Activated gamma-delta T cell (primary cell): Measurements from ENCODE around the gene ZFHX3.
"Not testable (repeated sequence)": the region's sequence is repeated elsewhere in the genome, so short reads cannot be mapped to it uniquely, and the experiment has no call there.

Source experiments
- DNase-seq: peaks from one replicate; lab custom pipeline; 2025; lab: John Stamatoyannopoulos, UW

Gene ZFHX3

DNA sequence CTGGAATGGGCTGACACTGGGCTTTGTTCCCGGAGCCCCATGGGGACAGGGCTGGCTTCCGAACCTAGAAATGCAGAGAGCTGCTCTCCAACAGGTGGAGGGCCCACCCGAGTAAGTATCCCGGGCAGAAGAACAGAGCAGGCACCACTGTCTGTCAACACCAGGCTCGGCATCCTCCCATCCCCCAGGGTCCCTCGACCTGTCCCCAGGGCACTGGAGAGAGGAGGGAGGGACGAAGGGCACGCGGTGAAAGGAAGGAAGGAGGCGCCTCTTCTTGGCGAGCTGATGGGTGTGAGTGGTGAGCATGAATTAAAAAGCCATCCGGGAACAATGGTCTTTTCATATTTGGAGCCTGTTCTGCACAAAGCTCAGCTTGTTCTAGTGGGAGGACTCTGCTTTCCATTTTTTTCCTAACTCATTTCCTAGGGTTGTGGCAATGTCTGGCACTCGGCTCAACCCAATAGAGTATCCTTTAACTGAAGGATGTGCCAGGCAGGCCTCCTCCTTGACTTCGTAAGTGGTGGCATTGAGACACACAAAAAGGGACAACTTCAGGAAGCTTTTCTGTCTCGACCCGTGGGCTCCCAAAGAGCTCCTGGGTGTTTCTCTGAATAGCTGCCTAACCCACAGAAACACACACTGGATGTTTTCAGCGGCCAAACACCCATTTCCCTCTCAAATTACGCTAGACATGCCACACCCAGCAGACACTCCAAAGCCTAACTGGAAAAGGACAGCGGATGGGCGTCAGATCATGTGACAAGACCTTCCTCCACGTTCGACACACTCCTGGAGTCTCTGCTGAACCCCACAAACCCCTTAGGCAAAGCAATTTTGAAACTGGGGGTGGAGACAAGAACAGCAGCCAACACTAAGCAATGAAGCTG lies 47.7 kb downstream of the ZFHX3 start:
- DNase-seq: no peak

DNA sequence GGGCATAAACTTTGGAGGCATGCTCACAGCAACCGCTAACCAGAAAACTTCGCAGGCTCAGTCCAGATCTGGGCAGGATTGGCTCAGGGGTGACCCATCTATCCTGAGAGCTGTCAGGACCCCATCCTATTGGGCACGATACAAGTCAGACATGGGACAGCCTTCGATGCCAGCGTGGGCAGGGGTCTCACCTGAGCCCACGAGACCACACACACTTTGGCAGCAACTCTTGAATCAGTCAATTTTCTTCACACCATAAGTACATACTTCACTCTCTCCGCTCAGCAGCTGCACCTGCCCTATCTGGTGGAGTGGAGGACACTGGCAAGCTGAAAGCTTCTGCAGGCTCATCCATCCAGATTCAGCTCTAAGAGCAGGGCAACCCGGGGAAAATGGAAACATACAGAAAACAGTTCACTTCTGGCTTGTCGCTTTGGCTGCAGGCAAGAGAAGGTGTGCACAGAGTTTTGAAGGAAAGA lies 48.3 kb downstream of the ZFHX3 start:
- DNase-seq: no peak

DNA sequence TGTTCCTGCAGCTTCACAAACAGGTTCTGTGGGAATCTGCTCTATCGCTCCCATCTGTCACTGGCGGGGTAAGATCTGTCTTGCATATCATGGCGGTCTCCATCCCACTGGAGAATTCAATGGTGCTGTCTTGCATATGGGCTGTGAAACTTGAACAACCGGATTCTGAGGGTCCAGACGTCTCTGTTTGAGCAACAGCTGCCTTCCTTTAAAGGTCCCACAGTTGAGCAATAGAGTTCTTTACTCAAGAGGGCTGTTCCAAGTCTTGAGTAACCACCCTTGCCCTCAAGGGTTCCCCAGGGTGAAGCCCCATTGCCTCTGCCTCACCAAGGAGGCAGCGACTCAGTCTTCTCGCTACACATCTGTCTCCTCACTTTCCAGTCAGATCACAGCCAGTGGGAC lies 50.8 kb downstream of the ZFHX3 start:
- no peak for DNase-seq

DNA sequence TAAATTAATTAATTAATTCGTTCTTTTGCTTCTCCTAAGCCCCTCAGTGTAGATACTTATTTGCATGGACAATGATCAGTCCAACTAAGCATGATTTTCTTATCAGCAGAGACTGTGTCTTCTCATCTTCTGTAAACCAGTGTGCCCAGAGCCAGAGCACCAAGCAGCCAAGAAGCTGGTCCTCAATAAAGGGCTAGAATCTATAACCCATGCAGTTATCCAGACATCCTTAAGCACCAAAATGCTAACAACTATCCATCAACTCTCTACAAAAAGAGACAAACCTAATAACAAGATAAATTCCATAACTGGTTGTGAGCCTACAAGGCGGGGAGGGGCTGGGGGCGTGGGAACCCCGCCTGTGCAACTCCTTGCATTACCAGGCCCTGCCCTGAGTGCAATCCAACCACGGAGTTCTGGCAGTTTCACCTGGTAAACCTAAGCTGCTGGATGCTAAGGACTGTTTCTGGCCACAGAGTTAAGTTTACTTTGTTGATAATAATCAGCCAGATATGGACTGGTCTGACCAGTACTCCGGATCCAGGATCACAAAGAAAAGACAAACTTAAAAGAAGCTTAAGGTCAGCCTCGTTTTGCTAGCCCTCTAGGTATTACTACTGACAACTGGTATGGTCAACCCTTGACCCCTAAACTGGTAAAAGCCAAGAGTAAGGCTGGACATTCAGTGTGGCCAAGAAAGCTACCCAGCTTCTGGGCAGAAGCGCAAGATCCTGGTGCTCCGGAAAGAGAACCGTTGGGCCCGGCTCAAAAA lies 51.5 kb downstream of the ZFHX3 start:
- DNase-seq: no peak

DNA sequence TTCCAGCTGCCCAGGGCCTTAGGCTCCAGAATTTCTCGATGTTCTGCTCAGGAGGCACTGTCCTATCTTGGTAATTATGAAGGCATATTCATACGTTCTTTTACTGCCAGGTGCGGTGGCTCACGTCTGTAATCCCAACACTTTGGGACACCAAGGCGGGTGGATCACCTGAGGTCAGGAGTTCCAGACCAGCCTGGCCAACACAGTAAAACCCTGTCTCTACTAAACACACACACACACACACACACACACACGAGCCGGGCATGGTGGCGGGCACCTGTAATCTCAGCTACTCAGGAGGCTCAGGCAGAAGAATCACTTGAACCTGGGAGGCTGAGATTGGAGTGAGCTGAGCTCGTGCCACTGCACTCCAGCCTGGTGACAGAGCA lies 52.1 kb downstream of the ZFHX3 start:
- not testable (repeated sequence) for DNase-seq

DNA sequence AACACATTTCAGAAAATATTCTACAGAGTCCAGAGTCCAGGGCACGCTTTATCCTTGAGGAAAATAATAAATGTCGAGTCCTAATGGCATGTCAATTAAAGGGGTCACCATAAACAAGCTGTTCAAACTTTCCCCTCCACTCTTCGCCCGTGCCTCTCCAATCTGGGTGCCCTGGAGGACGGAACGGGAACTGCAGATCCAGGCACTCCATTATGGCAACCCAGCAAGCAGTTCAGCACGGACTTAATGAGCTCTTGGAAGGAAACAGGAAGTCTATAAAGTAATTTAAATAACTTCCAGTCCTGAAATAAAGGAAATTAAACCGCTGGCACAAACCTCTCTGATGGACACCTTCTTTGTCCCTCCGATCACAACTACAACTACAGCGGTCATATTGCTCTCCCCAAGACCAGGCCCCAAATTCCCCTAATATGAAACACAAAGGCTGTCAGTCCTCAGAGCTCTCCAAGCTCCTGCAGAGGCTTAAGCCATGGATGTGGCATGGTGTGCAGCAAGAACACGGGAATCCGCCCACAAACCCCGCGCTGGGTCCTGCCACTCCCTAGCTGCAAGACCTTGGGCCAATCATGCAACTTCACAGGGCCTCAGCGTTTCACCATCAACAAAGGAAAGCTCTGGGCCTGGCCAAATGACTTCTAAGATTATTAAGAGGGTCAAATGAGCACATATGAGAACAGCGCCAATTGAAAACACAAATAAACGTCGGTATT lies 52.6 kb downstream of the ZFHX3 start:
- DNase-seq: no peak

DNA sequence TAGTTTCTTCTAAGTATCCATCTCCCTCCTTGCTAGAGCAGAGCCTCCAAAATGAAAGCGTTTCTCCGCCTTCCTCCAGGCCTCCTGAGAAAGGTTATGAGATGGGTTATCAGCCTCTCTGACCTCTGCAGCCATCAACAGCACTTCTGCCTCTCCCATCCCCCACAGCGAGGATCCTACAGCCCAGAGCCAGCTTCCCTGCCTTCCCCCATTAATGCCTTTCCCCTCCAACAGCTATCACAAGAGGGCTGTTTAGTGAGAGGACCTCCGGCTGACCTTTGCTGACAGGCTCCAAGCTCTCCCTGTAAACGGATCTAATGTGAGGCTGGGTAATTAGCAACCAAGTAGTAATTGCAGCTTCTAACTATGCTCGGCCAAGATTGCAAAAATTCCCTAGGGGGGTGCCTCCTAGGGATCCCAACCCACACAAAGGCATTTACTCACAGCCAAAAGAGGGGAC lies 55.8 kb downstream of the ZFHX3 start:
- DNase-seq: no peak

DNA sequence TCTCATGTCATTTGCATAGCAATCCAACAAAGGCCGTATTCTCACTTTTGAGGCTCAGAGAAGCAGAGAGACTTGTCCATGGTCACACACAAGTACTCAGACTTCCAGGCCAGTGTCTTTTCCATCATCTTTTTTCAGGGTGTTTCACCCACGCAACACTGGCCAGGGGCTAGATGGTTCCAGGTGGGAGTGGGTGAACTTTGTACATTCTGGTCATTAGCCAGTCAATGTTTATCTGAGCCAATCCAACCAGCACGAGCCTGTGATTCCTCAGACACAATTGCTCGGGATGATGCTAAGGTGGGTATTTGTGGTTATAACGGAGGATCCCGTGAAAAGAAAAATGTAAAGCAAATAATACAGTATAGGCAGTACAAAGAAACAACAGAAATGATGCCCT lies 56.3 kb downstream of the ZFHX3 start:
- DNase-seq: no peak

DNA sequence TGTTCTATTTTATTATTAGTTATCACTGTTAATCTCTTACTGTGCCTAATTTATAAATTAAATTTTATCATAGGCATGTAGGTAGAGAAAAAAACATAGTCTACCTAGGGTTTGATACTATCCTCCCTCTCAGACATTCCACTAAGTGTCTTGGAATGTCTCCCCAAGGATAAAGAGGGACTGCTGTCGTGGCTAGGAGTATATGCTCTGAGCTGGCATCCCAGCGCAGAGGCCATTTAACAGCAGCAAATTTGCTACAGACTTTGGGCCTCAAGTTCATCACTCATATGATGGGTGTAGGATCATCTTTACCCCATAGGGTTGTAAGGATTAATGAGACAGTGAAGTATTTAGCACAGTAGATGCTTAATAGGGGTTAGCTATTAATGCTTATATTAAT lies 56.7 kb downstream of the ZFHX3 start:
- DNase-seq: no peak

DNA sequence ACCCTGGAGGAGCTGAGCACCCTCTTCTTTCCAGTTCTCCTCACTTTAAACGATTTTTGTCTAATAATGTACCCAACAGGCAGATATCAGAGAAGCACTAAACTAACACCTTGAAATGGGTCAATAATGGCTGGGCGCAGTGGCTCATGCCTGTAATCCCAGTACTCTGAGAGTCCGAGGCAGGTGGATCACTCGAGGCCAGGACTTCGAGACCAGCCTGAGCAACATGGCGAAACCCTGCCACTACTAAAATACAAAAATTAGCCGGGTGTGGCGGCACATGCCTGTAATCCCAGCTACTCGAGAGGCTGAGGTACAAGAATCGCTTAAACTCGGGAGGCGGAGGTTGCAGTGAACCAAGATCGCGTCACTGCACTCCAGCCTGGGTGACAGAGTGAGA lies 57.4 kb downstream of the ZFHX3 start:
- DNase-seq: no peak

DNA sequence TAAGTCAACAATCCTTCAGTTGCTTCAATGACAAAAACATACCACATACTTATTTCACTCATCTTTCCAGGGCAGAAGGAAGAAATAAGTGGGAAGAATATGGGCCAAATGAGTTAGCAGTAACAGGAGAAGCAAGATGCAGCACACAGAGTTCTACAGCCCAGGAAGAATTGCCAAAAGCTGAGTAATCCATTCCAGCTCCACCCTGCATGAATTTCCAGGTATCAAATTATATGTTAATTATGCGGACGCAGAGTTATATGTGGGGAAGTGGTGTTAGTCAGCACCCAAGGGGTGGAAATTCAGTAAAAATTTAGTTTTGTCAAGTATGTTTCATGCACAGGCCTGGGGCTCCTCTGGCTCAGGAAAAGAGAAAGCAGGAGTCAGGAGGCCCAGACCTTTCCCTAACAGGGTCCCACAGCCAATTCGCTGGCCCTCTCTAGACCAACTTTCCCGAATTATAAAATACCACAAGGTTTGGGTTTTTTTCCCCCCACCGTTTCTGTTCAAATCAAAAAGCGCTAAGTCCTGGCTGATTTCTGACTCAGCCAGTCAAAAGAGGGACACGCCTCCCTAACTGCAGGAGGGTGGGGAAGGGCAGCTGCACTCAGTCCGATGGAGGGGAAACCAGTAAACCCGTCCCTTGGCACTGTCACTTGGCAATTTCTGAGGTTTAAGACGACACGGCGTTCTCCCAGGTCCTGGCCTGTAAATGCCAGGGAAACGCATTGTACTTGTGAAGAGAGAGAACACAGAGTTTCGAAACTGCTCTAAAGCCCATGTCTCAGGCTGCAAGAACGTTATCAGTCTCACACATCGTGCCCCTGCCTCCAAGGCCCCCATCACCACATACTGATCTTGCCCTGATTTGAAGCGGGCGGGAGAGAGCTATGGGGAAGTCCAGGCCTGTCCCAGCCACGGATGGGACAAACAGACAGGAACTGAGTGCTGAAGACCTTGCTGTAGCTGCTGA lies 58.1 kb downstream of the ZFHX3 start:
- DNase-seq: no peak

DNA sequence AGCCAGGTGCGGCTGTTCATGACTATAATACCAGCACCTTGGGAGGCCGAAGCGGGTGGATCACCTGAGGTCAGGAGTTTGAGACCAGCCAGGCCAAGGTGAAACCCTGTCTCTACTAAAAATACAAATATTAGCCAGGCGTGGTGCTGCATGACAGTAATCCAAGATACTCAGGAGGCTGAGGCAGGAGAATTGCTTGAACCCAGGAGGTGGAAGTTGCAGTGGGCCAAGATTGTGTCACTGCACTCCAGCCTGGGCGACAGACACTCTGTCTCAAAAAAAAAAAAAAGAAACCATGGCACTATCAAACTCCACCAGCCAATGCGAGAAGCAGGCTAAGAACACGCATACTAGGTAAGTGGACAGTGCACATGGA lies 58.7 kb downstream of the ZFHX3 start:
- not testable (repeated sequence) for DNase-seq

DNA sequence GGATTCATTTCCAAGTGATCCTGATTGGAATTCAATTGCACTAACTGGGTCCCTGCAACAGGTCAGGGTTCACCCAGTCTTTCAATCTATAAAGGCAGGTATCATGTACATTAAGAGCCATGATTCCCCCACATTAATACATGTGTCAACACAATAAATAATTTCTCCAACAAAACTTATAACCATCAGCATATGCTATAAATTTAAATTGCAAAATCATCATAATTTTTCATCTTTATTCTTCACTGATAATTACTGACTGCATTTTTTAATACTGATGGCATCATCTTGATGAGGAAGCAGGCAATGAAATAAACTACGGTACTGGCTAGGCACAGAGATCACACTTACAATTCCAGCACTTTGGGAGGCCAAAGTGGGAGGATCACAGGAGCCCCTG lies 59.4 kb downstream of the ZFHX3 start:
- DNase-seq: no peak

DNA sequence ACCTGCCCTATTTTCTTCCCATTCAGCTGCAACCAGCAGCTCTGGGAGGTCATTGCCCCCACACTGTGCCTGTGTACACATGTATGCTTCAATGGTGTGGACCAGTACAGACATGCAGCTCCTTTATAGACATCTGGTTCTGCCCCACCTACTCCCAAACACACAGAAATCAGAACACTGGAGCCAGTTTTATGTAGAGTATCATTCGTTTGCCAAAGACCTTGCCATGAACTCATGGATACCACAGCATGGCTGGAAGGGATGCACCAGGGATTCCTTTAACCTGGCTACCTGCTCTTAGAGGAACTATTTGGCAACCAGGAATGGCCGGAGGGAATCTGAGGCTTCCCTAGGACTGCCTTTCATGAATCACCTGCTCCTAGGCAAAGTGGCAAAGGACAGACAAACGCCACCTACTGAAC lies 60.4 kb downstream of the ZFHX3 start:
- DNase-seq: no peak

DNA sequence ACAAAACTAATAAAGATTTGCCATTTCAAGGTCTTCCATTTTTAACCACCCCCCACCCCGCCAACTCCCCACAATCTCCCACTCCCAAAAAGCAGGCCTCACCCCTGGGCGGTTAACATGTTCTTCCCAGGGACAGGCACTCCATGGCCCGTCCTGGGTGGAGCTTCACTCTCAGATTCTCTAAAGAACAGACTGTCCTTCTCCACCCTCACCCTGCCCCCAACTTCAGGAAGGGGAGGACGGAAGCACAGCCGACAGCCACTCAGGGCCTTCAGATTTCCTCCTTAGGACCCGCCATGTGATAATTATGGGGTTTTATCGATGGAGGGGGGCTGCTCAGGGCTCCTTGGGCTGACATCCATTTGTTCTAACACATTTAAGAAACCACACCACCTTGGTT lies 61.9 kb downstream of the ZFHX3 start:
- DNase-seq: no peak

DNA sequence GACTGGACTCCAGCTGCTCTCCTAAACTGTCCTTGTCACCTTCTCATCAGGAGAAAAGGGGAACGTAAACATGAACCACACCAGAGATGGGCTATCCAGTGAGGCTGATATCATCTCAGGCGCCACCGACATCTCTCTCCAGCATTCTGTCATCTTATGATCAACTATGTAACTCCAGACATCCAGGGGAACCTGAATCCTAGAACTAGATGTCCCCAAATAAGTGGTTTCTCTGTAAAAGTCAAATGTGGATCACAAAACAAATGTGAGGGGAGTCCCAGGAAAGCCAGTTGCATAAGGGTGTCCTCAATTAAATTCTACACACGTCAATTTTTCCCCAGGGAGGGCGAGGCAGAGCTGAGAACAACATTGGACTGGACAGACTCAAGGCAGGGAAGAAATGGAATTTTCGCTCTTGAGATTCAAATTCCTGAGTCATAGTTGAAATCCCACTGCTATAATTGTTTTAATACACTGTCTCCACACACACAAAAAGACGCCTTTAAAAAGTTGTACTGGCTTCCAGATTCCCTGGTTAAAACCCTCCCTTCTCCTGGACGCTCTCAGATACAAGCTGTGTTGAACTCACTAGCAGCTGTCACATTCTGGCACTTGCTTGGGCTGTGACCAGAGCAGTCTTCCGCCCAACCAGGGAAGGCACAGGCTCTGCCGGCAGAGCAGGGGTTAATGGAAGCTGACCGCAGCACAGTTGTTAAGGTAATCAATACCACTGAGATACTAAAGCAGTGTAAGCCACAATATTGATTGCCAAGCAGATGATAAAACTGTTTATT lies 62.6 kb downstream of the ZFHX3 start:
- DNase-seq: no peak

DNA sequence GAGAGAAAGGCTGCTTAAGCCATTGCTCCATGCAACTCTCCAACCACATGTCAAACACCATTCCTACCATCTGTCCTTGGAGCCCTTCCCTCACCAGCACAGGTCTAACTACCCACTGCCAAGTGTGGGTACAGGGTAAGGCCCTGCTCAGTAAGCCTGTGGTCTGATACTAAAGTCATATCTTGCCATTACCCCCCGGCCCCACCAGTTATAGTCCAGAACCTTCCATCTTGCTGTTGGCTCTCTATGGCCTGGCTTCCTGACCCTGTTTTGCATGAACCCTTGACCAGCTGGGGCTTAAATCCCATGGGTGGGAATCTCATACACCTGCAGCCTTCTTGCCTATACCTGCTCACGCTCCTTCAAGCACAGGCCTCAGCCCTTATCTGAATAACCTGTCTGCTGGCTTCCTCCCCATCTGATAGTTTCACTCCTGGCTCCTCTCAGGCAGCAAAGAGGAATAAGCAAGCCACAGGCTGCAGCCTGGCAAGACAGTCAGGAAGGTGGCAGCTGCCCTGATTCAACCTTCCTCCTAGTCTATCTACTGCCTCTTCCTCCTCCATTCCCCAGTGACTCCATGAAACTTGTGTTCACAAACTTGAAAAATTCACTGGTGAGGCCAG lies 64.1 kb downstream of the ZFHX3 start:
- DNase-seq: no peak

DNA sequence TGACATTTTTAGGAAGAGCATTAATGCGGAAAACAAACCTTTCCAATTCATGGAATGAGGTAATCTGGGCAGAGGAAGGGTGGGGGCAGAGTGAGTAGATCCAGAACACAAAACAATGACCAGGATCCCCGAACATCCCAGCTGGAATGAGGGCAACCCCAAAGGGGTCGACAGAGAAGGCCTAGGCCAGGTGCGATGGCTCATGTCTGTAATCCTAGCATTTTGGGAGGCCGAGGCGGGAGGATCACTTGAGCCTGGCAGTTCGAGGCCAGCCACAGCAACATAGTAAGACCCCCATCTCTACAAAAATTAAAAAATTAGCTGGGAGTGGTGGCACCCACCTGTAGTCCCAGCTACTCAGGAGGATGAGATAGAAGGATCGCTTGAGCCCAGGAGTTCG lies 64.7 kb downstream of the ZFHX3 start:
- no peak for DNase-seq

DNA sequence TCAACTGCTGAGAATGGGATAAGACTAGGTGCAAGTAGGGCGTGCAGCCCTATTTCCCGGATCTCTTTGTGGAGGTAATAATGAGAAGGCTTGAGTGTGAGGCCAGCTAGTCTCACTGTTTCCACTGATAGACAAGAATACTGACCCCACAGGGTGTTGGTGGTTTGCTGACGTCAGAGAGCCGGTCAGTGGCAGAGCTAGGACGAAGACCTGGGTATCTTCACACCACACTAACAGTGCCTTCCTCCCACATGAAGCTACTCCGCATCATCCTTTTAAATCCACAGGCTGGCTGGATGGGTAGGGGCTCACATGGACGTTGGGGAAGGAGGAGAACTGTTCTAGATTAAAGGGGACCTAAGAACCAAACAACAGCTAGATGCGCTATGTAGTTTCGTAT lies 68.0 kb downstream of the ZFHX3 start:
- no peak for DNase-seq

DNA sequence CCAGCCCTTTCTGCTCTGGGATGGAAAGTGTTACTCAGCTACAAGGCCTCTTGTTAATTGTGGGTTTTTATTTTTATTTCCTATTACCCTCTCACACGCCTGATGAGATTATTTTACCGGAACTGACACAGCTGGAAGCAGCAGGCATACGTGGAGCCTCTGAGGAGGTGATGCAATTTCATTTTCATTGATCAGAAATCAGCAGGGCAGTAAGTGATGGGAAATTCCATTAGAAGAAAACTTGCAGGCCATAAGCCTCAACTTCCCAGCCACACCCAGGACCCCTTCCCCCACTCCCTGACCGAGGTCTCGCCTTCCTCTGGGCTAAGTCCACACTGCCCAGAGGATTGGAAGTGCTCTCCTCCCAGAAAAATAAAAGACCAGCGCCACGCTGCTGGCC lies 69.7 kb downstream of the ZFHX3 start:
- DNase-seq: no peak
